22Rv1 (cell line): Measurements from ENCODE around the gene SAE1.

ENCODE experiments used
- CTCF ChIP-seq: fragments of 450-650 bp; IDR thresholded peaks from 2 replicates; pipeline ENCODE4 v1.5.1; 2017; ENCODE audit warnings: mild to moderate bottlenecking
- ZFX ChIP-seq: fragments of 450-650 bp; IDR thresholded peaks from 2 replicates; pipeline ENCODE4 v1.6.1; 2017; ENCODE audit warnings: antibody characterized with exemption, borderline replicate concordance

- no peak for TF ChIP-seq CTCF
- TF ChIP-seq ZFX = no peak
Observed at GRCh38 chr19:47120470-47121067, 10.1 kb upstream of the SAE1 start.
